CD4-positive, alpha-beta T cell treated with Interleukin-17A for 4 hours (primary cell): ENCODE results near the gene ASTN2.

Experiments used
- DNase-seq: peaks from one replicate; pipeline ENCODE4 v3.0.0-alpha.2; 2020; ENCODE audit warnings: mixed read lengths

ASTN2 gene

DNA sequence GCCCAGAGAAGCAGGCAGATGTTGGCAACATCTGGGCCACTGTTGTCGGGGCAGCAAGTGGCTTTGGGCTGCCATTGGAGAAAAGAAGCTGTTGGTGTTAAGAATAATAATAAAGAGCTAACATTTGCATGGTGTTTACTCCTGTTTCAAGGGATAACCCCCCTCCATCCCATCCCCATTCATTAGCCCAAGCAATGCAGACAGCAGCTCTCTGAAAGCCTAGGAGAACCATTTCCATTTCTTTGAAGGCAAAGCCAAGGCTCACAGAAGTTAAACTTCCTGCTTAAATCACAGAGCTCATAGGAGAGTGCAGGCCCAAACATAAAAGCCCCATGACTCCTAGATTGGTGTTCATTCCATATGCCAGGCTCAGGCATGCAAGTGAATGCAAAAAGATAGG is 175.4 kb downstream of the ASTN2 start:
- DNase-seq: no peak

- DNase-seq: no peak
These were observed 180.8 kb downstream of the ASTN2 start for GRCh38 chr9:117234103-117234502.

- DNase-seq: no peak
These were observed 181.8 kb downstream of the ASTN2 start for GRCh38 chr9:117233016-117233415.

DNA sequence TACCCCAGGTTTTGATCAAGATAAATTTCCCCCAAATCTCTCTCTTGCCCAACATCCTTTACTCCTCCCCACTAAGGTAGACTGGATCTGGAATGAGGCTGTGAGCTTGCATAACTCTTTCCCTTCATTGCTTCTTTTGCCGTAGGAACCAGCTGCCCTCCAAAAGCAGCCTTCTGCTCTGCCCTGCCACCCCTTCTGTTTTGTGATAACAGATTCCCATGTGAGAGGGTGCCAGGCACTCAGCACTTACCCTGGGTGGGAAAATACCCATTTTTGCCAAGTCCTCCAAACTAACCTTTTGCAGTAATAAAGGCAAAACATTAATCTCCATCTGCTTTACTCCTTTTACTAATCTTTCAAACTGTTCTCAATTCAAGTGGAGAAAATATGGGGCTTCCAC is 182.6 kb downstream of the ASTN2 start:
- no peak for DNase-seq

DNA sequence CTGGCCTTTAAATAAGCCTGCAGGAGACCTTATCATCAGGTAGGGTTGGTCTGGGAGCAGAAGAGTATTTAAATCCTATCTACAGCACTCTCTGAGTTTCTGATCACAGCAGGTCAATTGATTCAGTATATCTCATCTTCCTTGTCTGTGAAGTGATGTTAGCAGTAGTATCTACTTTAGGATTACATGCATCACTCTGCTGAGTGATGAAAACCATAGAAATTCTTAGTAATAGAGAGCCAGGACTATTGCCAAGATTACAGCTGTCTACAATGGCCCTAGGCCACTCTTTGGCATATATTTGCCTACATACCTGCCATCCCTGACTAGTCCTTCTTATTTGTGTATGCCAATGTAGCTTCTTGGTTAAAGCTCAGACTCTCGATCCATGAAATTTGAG is 183.8 kb downstream of the ASTN2 start:
- no peak for DNase-seq

DNA sequence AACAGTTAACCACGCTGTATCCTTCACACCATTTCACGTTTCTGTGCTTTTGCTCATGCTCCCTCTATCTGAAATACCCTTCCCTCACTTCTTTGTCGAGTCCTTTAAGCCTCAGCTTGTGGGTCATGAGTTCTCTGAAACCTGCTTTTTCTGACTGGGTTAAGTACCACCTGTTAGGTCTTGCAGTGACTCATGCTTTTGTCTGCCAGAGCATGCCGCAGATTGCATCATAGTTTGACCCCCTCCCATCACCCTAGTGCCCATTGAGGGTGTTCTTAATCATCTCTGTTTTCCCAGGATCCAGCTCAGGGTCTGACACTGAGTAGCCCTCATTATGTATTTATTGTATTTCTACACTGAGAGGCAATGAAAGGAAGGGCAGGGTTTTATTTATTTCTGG is 190.2 kb downstream of the ASTN2 start:
- DNase-seq: no peak

GRCh38 chr9:117218951-117219350 is 195.9 kb downstream of the ASTN2 start:
- DNase-seq: no peak

GRCh38 chr9:117214416-117214815 is 200.4 kb downstream of the ASTN2 start:
- no peak for DNase-seq

DNA sequence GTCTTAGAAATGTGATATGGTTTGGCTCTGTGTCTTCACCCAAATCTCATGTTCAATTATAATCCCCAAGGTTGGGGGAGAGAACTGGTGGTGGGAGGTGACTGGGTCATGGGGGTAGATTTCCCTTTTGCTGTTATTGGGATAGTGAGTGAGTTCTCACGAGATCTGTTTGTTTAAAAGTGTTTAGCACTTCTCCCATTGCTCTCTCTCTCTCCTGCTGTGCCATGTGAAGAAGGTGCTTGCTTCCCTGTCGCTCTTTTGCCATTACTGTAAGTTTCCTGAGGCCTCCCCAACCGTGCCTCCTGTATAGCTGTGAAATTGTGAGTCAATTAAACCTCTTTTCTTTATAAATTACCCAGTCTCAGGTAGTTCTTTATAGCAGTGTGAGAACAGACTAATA is 203.6 kb downstream of the ASTN2 start:
- no peak for DNase-seq

- DNase-seq: no peak
These were observed 209.1 kb downstream of the ASTN2 start for GRCh38 chr9:117205806-117206205.

GRCh38 chr9:117204971-117205370 is 209.9 kb downstream of the ASTN2 start:
- no peak for DNase-seq

DNA sequence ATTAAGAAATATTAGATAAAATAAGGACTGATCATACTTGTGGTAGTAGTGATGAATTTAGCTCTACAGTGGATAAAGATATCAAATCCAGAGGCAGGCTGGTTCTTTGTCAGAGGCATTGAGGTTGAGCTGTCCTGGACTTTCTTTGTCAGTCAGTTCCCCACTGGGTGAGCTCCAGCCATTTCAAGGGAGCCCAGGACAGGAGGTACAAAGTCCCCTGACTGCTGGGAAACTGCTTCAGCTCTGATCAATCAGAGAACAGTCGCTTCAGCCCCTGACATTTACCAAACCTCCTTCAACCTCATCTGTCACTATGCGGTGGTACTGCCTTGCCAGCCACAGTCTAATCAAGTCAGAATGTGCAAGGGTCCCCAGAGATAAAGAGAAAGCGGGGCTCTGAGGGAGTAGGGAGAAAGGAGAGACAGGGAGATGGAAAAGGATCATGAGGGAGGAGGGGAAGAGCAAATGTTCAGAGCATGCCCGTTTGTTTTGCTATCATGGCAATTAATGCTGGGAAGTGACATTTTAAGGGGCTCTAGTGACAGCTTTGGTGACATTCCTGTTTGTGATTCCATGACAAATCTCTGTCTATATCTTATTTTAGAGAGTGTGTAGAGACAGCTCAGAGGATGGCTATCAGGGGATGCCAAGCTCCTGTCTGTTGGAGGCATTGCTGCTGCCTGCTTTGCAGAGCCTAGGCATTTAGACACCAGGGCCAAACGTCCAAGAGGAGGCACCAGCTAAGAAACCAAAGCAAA is 223.2 kb downstream of the ASTN2 start:
- no peak for DNase-seq

- no peak for DNase-seq
These were observed 225.7 kb downstream of the ASTN2 start for GRCh38 chr9:117189121-117189520.

DNA sequence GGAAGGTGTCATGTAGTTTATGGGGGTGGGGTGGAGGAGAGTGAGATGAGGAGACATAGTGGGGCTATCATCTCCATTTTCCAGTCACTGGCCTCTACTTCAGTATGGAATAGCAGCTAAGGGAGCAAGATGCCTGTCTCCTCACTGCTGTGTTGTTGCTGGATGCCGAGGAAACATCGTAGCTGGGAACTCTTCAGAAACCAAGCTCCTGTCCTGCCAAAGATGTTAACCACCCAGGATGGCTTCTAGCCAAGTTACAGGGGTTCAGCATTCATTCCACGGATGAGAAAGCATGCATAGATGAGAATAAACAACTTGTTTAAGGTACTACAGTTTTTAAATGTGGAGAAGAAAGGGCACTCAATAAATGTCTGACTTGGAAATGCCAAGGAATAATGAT is 226.5 kb downstream of the ASTN2 start:
- DNase-seq: no peak

- DNase-seq: no peak
These were observed 227.4 kb downstream of the ASTN2 start for GRCh38 chr9:117187498-117187897.

DNA sequence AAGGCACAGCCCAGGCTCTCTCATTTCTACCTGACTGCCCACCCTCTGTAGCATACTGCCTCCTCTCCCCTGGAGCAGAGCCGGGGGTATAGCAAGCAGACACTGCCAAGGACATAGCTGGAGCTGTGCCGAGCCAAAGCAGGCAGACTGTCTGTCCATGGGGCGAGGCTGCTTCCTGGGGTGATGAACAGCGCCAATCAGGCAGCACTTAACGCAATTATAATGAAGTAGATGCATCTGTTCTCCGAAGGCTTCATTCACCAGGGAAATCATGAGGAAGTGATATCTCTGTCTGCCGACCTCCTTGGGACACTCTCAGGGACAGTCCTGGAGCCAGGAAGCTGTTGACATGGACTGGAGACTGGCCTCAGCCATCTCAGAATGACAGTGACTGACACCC is 230.7 kb downstream of the ASTN2 start:
- DNase-seq: no peak

GRCh38 chr9:117182046-117182445 is 232.8 kb downstream of the ASTN2 start:
- no peak for DNase-seq

GRCh38 chr9:117180896-117181445 is 233.9 kb downstream of the ASTN2 start:
- DNase-seq: no peak

DNA sequence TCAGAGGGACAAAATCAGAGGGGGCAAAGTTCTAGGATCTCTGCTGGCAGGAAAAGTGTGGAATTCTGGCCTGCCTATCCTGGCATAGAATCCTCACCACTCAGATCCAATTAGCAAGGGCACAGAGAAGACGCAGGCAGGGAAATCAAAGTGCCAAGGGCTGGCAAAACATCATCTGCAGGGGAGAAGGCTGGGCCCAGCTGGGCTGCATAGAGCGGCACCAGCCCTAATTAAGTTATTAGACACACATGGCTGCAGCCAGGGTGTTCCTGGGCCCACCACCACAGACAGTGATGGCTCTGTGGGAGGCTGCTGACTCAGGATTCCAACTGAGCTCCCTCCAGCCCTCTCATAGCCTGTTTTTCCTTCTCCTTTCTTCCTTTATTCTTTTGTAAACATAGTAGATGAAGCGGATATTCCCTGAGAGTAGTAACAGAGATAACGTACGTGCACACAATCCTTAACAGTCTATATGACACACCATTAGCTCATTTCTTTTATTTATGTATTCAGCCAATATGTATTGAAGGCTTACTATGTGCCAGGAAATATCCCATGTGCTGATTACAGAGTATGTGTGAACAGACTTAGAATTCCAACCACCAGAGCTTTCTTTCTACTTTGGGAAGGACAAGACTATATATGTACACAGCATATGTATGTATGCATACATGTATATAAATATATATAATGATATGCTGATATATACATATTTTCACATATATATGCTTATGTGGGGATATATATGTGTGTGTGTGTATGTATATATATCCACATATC is 236.1 kb downstream of the ASTN2 start:
- no peak for DNase-seq

DNA sequence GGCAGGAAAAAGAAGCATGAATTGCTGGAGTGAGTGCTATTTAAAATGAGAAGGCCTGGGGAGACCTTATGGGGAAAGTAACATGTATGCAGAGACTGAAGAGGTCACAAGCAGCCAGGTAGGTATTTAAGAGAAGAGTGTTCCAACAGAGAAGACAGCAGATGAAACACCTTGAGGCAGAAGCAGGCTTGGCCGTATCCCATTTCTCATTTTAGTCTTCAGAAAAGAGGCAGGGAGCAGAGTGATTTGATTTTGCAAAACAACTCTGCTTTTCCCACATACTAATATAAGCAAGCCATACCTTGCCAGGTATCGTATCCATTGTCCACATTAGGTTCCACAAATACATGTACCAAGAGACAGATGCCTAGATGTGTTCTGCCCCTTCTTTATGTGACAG is 244.3 kb downstream of the ASTN2 start:
- no peak for DNase-seq

DNA sequence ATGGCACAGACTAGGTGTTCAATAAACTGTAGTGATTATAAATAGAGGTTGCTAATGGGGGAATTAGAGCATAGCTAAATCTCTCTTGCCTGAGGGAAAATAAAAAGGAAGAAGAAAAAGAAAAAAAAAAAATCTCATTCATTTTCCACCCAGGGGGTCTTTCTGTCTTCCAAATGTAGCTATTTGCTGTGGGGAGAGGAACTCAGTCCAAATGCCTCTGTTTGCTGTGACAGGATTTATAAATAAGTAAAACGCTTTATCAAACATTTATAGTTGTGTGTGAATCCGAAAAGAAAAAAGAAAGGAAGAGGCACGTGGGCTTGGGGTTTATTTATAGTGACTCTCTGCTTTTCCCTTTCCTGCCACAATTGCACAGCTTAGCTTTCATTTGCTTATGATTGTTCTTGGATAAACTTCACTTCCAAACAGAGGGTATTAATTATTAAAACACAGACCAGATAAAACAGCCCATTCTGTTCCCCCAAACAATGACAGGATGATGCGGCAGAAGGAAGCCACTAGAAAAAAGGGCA is 245.7 kb downstream of the ASTN2 start:
- no peak for DNase-seq

DNA sequence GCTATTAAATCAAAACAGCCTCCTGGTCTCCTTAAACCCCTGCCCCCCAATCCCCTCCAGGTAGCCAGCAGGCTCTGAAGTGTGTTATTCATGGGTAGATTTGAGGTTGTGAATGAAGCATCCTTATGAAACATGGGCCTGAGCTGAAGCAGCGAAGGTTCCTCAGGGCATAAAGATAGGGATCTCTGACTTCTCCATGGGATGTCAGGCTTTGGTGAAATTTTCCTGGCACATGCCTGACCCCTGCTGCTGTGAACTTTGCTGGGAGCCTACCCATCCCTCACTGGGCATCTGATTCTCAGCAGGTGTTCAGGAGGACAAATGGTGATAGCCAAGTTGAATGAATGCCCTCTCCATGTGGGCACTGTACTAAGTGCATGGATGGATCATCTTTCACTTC is 250.3 kb downstream of the ASTN2 start:
- no peak for DNase-seq

DNA sequence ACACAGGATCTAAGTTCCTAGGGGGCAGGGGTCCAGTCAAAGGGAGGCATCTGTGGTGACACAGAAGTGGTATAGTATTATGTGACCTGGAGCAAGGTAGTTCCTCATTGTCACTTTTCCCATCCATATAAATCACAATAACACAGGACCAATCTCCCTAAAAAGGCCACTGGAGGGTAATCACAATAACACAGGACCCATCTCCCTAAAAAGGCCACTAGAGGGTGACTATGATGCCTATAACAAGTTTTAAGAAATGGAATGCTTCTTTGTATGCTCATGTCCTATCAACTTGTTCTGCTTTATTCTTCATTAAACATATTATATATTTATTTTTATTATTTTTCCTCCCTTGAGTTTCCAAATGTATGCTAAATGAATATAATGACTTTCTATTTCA is 254.6 kb downstream of the ASTN2 start:
- no peak for DNase-seq
